Stimulated activated naive B cell treated with anti-CD40 and anti-IgM and Interleukin-4, amounts not matched to agents 10 μg/mL and 1 μg/mL and 100 μg/mL, for 72 hours (primary cell): ENCODE data around the gene WSCD2.

ENCODE experiments used
- ATAC-seq, 2 donors: fragments of 150-1000 bp; cut with Tn5 transposase; replicated peaks; 2 replicates each; pipeline ENCODE4 v1.10.0; 2021; ENCODE audit warnings: moderate library complexity in 1 of 2
- DNase-seq: peaks from one replicate; pipeline ENCODE4 v3.0.0; 2021
- H3K27ac Mint-ChIP-seq: one replicate; pipeline ENCODE4 v1.8.0; 2022; ENCODE audit warnings: mild to moderate bottlenecking, mixed read lengths
- H3K27me3 Mint-ChIP-seq, 2 donors: one replicate each; pipeline ENCODE4 v1.8.0; 2022; ENCODE audit warnings: mixed read lengths in 2 of 2
- H3K36me3 Mint-ChIP-seq, 2 donors: one replicate each; pipeline ENCODE4 v1.8.0; 2022; ENCODE audit warnings: mixed read lengths in 2 of 2, mild to moderate bottlenecking in 1 of 2
- H3K4me1 Mint-ChIP-seq, 2 donors: one replicate each; pipeline ENCODE4 v1.8.0; 2022; ENCODE audit warnings: mixed read lengths in 2 of 2, mild to moderate bottlenecking in 1 of 2
- H3K4me3 Mint-ChIP-seq, 2 donors: one replicate each; pipeline ENCODE4 v1.8.0; 2022; ENCODE audit warnings: mild to moderate bottlenecking in 2 of 2, mixed read lengths in 2 of 2, moderate library complexity in 1 of 2
- H3K9me3 Mint-ChIP-seq, 2 donors: one replicate each; pipeline ENCODE4 v1.8.0; 2022; ENCODE audit warnings: mixed read lengths in 2 of 2, mild to moderate bottlenecking in 1 of 2

The WSCD2 gene

DNA sequence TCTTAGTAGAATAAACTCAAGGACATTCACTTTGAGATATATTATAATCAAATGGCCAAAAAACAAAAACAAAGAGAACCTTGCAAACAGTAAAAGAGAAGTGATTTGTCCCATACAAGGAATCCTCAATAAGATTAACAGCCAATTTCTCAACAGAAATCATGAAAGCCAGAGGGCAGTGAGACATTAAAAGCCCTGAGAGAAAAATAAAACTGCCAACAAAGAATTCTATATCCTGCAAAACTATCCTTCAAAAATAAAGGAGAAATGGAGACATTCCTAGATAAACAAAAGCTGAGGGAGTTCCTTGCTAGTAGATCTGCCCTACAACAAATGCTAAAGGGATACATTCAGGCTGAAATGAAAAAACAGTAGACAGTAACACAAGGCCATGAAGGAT lies 131.9 kb downstream of the WSCD2 start:
- Mint-ChIP-seq H3K4me3 (no peak overlapping the region), H3K9me3 (peaks cover 8 to 15% of the 10 kb centered on the region in 2 donors), H3K36me3 (no peaks in the 10 kb centered on the region), H3K27ac (no peak overlapping the region), H3K4me1 (no peaks in the 10 kb centered on the region), H3K27me3 (peaks cover 0 to 10% of the 10 kb centered on the region in 2 donors)
- ATAC-seq: no peak
- no peak for DNase-seq

DNA sequence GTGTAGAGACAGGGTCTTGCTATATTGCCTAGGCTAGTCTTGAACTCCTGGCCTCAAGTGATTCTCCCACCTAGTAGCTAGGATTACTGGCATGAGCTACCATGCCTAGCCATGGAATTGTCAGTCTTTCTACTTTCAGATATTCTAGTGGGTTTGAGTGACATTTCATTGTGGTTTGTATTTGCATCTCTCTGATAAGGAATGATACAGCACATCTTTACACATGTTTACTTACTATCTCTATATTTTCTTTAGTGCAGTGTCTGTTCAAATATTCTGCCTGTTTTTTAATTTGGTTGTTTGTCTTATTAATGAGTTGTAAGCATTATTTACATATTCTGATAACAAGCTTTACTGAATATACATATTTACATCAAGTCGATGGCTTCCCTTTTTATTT lies 136.4 kb downstream of the WSCD2 start:
- DNase-seq: no peak
- H3K27ac Mint-ChIP-seq: no peak overlapping the region
- ATAC-seq: no peak
- peaks cover 6 to 11% of the 10 kb centered on the region in 2 donors for H3K9me3 Mint-ChIP-seq
- no peaks in the 10 kb centered on the region for H3K4me1 Mint-ChIP-seq
- no peak overlapping the region for H3K4me3 Mint-ChIP-seq
- peaks cover 0 to 17% of the 10 kb centered on the region in 2 donors for H3K27me3 Mint-ChIP-seq
- no peaks in the 10 kb centered on the region for H3K36me3 Mint-ChIP-seq

DNA sequence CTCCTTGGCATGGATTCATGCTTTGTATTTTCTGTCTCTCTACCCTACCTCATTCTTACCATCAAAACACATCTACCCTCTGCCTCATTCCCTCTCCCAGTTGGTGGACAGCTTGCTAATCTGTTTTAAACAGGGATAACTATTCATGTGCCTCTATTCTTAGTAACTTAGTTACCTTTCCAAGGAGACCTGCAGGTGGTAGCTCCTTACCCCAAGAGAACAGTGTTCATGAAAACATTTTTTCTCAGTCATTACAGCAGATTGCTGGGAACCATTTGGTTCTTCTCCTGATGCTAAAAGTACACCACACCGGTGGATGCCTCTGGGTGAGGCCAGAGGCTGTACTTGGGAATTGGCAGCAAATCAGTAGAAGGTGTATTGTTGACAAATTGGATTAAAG lies 137.0 kb downstream of the WSCD2 start:
- no peak overlapping the region for H3K27ac Mint-ChIP-seq
- peaks cover 0 to 5% of the 10 kb centered on the region in 2 donors for H3K9me3 Mint-ChIP-seq
- H3K36me3 Mint-ChIP-seq: no peaks in the 10 kb centered on the region
- no peak overlapping the region for H3K4me3 Mint-ChIP-seq
- ATAC-seq (no peak), DNase-seq (no peak)
- H3K27me3 Mint-ChIP-seq: peaks cover 0 to 17% of the 10 kb centered on the region in 2 donors
- no peaks in the 10 kb centered on the region for H3K4me1 Mint-ChIP-seq

DNA sequence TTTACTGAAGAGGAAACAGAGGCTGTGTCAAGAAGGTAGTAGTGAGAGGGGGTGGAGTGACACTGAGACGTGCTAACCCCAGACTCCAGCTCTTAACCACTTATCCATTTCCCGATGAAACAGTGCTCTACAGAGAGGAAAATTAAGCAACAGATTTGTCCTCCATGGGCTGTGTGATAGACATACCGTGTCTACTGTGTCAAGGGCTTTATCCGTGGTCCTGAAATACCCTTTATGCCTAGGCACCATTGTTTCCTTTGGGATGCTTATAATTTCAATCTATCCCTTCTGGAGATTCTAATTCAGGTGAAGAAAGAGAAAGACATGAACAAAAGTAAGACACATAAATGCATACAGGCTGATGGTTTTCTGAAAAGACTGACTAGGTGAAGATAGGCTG lies 138.4 kb downstream of the WSCD2 start:
- no peaks in the 10 kb centered on the region for H3K36me3 Mint-ChIP-seq
- H3K4me1 Mint-ChIP-seq: no peaks in the 10 kb centered on the region
- peaks cover 0 to 3% of the 10 kb centered on the region in 2 donors for H3K9me3 Mint-ChIP-seq
- peaks cover 0 to 17% of the 10 kb centered on the region in 2 donors for H3K27me3 Mint-ChIP-seq
- no peak overlapping the region for H3K4me3 Mint-ChIP-seq
- no peak for DNase-seq
- ATAC-seq: no peak
- no peak overlapping the region for H3K27ac Mint-ChIP-seq

DNA sequence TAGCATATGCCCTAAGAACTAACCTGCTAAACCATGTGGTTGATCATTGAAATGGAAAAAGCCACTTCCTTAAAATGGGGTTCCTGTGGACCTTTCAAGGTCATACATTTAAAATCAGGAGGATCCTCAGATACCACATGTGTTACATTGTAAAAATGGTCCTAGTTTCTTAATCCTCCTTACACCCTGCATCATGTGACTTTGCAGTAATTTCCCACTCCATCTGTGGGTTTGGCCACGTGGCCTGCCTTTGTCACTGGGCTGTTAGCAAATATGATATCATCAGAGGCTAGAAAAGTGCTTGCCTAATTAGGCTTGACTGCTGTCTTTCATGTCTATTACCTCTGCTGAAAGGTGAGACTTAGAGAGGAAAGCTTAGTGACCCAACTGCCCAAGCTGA lies 139.3 kb downstream of the WSCD2 start:
- H3K27ac Mint-ChIP-seq: no peak overlapping the region
- ATAC-seq (peak in 1 of 2 donors; percentile 23), DNase-seq (no peak)
- no peaks in the 10 kb centered on the region for H3K36me3 Mint-ChIP-seq
- H3K9me3 Mint-ChIP-seq: no peaks in the 10 kb centered on the region
- peaks cover 0 to 15% of the 10 kb centered on the region in 2 donors for H3K27me3 Mint-ChIP-seq
- H3K4me3 Mint-ChIP-seq: no peak overlapping the region
- no peaks in the 10 kb centered on the region for H3K4me1 Mint-ChIP-seq

DNA sequence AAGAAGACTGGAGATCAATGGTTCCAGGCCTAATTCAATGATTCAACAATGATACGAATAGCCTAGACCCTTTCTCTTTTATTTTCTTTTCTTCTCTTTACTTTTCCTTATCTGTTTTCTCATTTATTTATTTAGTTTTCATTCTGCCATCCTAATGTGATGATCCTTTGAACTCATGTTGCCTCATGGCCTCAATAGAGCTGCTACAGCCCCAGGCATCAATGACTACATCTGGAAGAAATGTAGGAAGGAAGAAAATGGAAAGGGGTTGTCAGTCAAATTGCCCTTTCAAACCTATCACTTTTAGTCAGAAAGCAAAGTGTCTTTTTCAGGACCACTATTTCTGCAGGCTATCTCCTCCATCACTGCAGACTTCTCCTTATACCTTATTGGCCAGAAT lies 140.1 kb downstream of the WSCD2 start:
- no peak for DNase-seq
- H3K27ac Mint-ChIP-seq: no peak overlapping the region

DNA sequence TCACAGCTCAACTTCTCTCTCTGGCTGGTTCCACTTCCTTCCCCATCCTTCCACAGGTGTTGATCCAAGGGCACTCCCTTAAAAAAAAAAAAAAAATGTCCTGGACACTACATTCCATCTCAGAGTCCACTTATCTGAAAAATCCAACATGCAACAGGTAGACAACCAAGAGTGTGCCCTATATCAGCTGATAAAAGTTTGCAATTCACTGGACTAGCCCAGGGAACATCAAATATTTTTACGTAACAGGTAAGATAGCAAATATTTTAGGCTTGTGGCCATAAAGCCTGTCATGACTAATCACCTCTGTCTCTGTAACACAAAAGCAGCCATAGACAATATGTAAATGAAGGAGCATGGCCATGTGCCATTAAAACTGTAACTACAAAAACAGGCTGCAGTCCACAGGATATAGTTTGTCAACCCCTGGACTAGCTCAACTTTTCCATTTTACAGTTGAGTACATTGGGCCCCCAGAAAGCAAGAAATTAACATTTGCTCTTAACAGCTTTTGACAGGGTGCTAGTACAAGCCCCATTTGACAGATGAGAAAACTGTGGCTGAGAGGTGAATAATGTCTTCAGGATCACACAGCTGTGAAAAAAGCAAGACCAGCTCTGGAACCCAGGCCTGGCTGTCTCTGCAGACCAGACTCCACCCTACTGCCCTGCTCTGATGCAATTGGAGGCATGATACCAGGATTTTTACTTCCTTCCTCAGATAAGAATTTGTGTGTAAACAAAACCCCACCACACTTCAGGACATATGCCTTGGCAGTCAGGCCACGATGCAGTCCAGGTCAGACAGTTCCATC lies 141.2 kb downstream of the WSCD2 start:
- no peak overlapping the region for H3K27ac Mint-ChIP-seq

More for the DNA sequence above, 140.1 kb downstream of the WSCD2 start:
- Mint-ChIP-seq H3K27me3 (peaks cover 0 to 13% of the 10 kb centered on the region in 2 donors), H3K9me3 (no peaks in the 10 kb centered on the region), H3K4me3 (no peak overlapping the region), H3K4me1 (no peaks in the 10 kb centered on the region), H3K36me3 (no peaks in the 10 kb centered on the region)
- no peak for ATAC-seq

DNA sequence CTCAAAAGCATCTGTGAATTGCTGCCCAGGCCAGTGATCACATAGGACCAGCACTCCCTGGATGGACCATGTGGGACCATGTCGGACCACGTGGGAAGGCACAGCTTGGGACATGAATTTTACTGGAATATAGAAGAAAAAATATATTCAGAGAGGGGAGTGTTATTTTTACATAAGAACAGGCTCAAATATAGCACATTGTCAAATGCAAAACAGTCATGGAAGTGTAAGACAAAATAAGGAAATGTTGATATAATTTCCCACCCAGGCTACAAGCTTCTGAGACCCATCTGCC lies 141.7 kb downstream of the WSCD2 start:
- ATAC-seq: no peak
- Mint-ChIP-seq H3K4me1 (no peaks in the 10 kb centered on the region), H3K36me3 (no peaks in the 10 kb centered on the region), H3K9me3 (no peaks in the 10 kb centered on the region), H3K27me3 (peaks cover 0 to 8% of the 10 kb centered on the region in 2 donors), H3K27ac (no peak overlapping the region), H3K4me3 (no peak overlapping the region)
- no peak for DNase-seq

More for the DNA sequence above, 141.2 kb downstream of the WSCD2 start:
- no peaks in the 10 kb centered on the region for H3K9me3 Mint-ChIP-seq
- ATAC-seq (no peak), DNase-seq (no peak)
- peaks cover 0 to 8% of the 10 kb centered on the region in 2 donors for H3K27me3 Mint-ChIP-seq
- H3K36me3 Mint-ChIP-seq: no peaks in the 10 kb centered on the region
- no peak overlapping the region for H3K4me3 Mint-ChIP-seq
- H3K4me1 Mint-ChIP-seq: no peaks in the 10 kb centered on the region

DNA sequence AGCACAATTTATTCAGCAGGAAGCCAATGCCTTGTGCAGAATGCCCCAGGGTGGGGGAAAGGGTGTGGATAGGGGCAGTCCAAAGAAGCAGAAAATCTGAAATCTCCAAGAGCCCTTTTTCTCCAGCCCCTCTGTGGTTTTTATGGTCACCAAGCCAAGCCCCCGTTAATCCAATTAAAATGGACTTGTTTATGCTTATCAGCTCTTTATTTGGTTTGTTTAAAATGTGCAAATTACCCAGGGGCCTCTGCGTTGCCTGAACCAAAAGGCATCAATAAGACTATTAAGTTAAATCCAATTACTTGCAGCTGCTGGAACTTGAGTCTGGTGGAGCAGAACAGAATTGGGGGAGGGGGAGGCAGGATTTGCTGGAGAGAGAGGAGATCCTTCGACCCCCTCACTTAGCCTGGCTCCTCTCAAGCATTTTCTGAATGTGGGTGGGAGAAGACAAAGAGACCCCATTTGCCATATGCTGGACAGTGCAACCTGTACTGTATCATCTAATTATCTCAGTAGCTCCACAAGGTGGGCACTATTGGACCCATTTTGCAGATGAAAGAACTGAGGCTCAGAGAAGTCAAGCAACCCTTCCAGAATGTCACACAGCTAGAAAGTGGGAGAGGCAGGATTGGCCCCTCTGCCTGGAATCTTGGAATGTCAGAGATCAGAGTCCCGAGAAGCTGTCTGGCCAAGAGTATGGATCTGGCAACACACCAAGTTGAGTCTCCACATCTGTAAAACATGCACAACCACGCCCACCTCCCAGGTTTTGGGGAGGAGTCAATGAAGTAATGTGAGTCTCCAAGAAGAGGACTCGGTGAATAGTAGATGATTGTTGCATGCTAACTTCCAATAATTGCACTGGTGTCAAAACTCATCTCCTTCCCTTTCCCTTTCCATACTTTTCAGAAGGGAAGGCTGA lies 143.1 kb downstream of the WSCD2 start:
- ATAC-seq: no peak
- H3K27ac Mint-ChIP-seq: no peak overlapping the region
- no peaks in the 10 kb centered on the region for H3K9me3 Mint-ChIP-seq

DNA sequence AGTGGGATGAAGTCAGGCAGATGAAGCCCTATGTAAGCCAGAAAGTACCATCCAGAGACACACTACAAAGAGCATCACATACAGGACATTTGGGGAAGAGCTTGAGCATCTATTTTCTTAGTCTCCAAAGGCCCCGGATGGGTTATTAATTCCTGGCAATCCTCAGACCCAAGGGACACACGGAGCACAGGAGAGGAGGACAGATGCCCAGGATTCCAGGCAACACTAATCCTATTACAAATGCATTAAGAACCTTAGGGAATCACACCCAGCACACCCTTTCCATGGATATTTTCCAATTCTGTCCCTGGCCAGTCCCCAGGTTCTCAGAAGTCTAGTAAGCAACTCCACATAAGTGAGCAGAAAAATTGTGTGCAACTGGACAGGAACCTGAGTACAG lies 144.1 kb downstream of the WSCD2 start:
- no peak overlapping the region for H3K4me3 Mint-ChIP-seq
- no peaks in the 10 kb centered on the region for H3K4me1 Mint-ChIP-seq
- no peak for DNase-seq
- H3K9me3 Mint-ChIP-seq: peaks cover 0 to 2% of the 10 kb centered on the region in 2 donors
- no peak overlapping the region for H3K27ac Mint-ChIP-seq
- ATAC-seq: no peak
- no peaks in the 10 kb centered on the region for H3K36me3 Mint-ChIP-seq
- H3K27me3 Mint-ChIP-seq: peaks cover 0 to 10% of the 10 kb centered on the region in 2 donors

More for the DNA sequence above, 143.1 kb downstream of the WSCD2 start:
- Mint-ChIP-seq H3K36me3 (no peaks in the 10 kb centered on the region), H3K4me1 (no peaks in the 10 kb centered on the region), H3K27me3 (peaks cover under 1 to 4% of the 10 kb centered on the region in 2 donors), H3K4me3 (no peak overlapping the region)
- DNase-seq: no peak

DNA sequence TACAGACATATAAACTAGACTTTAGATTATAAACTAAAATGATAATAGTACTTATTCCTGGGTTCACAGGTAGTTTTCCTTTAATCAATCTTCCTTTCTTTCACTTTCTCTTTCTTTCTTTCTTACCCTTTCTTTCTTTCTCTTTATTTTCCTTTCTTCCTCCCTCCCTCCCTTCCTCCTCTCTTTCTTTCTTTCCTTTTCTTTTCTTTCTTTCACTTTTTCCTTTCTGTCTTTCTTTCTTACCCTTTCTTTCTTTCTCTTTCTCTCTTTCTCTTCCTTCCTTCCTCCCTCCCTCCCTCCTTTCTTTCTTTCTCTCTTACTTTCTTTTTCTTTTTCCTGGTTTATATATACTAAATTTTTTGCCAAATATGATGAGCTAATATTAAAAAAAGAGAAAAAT lies 148.5 kb downstream of the WSCD2 start:
- Mint-ChIP-seq H3K36me3 (no peaks in the 10 kb centered on the region), H3K27me3 (peaks cover 7 to 12% of the 10 kb centered on the region in 2 donors), H3K27ac (no peak overlapping the region), H3K4me3 (no peak overlapping the region), H3K9me3 (peaks cover 0 to 2% of the 10 kb centered on the region in 2 donors), H3K4me1 (no peaks in the 10 kb centered on the region)
- DNase-seq (no peak), ATAC-seq (no peak)

DNA sequence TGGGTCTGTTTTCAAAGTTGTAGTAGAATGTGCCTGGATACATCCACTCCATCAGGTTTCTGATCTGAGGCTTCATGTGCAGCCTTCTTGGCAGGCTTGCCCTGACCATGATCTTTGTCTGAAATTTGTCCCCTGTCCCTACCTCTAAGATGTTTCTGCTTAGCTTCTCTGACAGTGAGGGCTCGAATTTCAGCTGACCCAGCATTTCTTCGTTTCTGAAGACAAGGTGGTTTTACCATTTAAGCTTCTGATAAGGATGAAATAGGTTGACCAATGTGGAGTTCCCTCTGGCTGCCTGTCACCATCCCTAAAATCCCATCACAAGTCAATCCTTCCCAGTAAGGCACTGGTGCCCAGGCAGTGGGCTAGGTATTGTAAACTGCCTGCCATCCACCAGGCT lies 153.1 kb downstream of the WSCD2 start:
- Mint-ChIP-seq H3K27me3 (peaks cover 19 to 22% of the 10 kb centered on the region in 2 donors), H3K4me3 (no peak overlapping the region), H3K4me1 (no peaks in the 10 kb centered on the region), H3K27ac (no peak overlapping the region), H3K9me3 (peaks cover 0 to 4% of the 10 kb centered on the region in 2 donors), H3K36me3 (no peaks in the 10 kb centered on the region)
- ATAC-seq (no peak), DNase-seq (no peak)

DNA sequence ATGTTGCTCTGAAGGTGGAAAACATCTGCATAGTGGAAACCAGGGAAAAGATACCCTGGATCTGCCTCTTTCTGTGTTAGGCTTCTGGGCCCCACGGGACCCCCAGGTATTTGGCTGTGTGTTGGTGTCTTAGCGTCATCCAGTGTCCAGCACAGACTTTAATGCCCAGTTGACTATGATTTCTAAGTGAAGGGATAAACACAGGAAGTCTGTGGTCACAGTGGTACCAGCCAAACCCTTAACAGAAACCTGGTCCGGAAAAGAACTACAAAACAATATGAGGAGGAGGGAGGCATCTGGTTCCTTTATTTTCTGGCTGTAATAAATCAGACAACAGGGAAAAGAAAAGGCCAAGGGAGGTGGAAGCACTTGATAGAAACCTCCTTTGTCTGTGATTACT lies 153.6 kb downstream of the WSCD2 start:
- Mint-ChIP-seq H3K4me3 (no peak overlapping the region), H3K27ac (no peak overlapping the region), H3K4me1 (no peaks in the 10 kb centered on the region), H3K27me3 (peaks cover 21 to 23% of the 10 kb centered on the region in 2 donors), H3K9me3 (peaks cover 0 to 2% of the 10 kb centered on the region in 2 donors), H3K36me3 (no peaks in the 10 kb centered on the region)
- no peak for ATAC-seq
- no peak for DNase-seq

DNA sequence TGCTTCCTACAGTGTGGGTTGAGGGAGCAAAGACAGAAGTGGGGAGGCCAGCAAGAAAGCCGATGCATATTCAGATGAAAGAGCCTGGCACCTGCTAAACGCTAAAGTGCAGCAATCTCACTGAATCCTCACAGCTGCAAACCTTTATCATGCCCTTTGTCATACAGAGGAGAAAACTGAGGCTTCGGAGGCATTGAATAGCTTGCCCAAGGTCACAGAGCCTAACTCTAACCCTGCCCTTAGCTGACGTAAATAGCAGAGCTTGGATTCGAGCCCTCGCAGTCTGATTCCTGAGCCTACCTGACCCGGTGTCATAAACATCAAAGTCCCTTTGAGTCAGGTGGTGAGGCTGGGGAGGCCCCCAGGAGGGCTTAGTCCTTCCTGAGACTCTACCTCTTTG lies 155.1 kb downstream of the WSCD2 start:
- Mint-ChIP-seq H3K9me3 (peaks cover 0 to 2% of the 10 kb centered on the region in 2 donors), H3K27me3 (peaks cover 22 to 31% of the 10 kb centered on the region in 2 donors), H3K27ac (no peak overlapping the region), H3K4me3 (no peak overlapping the region), H3K4me1 (no peaks in the 10 kb centered on the region), H3K36me3 (no peaks in the 10 kb centered on the region)
- no peak for ATAC-seq
- DNase-seq: no peak

DNA sequence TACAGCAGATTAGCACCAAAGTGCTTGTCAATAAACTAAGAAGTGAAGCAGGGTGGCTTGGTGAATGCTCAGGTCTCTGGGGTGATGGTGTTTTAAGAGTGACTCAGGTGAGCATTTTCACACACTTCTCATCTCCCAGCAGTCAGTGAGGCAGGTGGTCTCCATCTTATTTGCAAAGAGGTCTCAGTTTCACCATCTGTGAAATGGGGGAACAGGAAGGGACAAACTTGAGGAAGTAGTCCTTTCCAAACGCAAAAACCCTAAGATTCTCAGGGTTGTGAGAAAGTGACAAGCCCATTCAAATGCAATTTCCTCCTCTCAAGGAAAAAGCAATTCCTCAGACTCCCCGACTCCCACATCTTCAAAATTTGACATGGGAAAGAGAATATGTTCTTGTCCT lies 155.9 kb downstream of the WSCD2 start:
- H3K27me3 Mint-ChIP-seq: peaks cover 24 to 33% of the 10 kb centered on the region in 2 donors
- no peak overlapping the region for H3K4me3 Mint-ChIP-seq
- no peak for DNase-seq
- no peaks in the 10 kb centered on the region for H3K4me1 Mint-ChIP-seq
- ATAC-seq: no peak
- H3K36me3 Mint-ChIP-seq: no peaks in the 10 kb centered on the region
- H3K27ac Mint-ChIP-seq: no peak overlapping the region
- peaks cover 0 to 2% of the 10 kb centered on the region in 2 donors for H3K9me3 Mint-ChIP-seq
